BLaER1 treated with 17β-estradiol and CSF1 and Interleukin-3, amounts not matched to agents 10 nM and 100 nM (cell line): ENCODE measurements around the gene CDY1B.
"Not testable (repeated sequence)": the region's sequence is repeated elsewhere in the genome, so short reads cannot be mapped to it uniquely, and the experiment has no call there.

Experiments used
- H3K27ac ChIP-seq, 11 experiments: shearing (Covaris generic); formaldehyde crosslinking; 2 replicates each; pipeline ENCODE4 v1.8.1; 2022
- H3K27me3 ChIP-seq, 11 experiments: shearing (Covaris generic); formaldehyde crosslinking; 2 replicates each; pipeline ENCODE4 v1.8.1; 2022
- H3K36me3 ChIP-seq, 11 experiments: shearing (Covaris generic); formaldehyde crosslinking; 2 replicates each; pipeline ENCODE4 v1.8.1; 2022
- H3K4me1 ChIP-seq, 10 experiments: shearing (Covaris generic); formaldehyde crosslinking; 2 replicates each; pipeline ENCODE4 v1.8.1; 2022
- H3K4me2 ChIP-seq, 11 experiments: shearing (Covaris generic); formaldehyde crosslinking; 2 replicates each; pipeline ENCODE4 v1.8.1; 2022
- H3K4me3 ChIP-seq, 10 experiments: shearing (Covaris generic); formaldehyde crosslinking; 2 replicates each; pipeline ENCODE4 v1.8.1; 2022
- H3K9ac ChIP-seq, 11 experiments: shearing (Covaris generic); formaldehyde crosslinking; 2 replicates each; pipeline ENCODE4 v1.8.1; 2022
- H3K9me3 ChIP-seq, 11 experiments: shearing (Covaris generic); formaldehyde crosslinking; replicated peaks in 1 of 11; 2 replicates each; pipeline ENCODE4 v1.8.1; 2022
- H4K20me1 ChIP-seq, 11 experiments: shearing (Covaris generic); formaldehyde crosslinking; 2 replicates each; pipeline ENCODE4 v1.8.1; 2022

The CDY1B gene, protein sequence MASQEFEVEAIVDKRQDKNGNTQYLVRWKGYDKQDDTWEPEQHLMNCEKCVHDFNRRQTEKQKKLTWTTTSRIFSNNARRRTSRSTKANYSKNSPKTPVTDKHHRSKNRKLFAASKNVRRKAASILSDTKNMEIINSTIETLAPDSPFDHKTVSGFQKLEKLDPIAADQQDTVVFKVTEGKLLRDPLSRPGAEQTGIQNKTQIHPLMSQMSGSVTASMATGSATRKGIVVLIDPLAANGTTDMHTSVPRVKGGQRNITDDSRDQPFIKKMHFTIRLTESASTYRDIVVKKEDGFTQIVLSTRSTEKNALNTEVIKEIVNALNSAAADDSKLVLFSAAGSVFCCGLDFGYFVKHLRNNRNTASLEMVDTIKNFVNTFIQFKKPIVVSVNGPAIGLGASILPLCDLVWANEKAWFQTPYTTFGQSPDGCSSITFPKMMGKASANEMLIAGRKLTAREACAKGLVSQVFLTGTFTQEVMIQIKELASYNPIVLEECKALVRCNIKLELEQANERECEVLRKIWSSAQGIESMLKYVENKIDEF

DNA sequence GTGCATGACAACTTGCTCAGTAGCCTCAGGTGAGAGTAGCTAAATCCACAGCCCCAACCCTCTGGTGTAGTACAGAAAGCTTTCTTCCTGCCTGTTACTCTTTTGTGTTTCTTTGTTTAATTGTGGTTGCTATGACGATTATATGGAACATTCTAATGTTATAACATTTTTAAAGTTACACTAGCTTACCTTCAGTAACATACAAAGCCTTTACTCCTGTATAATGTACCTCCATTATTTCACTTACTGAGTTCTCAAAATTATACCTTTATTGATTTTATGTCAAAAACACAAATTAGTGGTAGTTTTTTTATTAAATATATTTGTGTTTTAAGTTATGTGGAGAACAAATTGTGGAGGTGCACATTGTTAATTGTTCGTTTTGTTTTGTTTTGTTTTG is at the start of gene CDY1B:
Gene CDY1B (minus strand): TSS at position 101 of the 400 bp plus-strand sequence. CDS start 331 bp downstream, outside the sequence.
- H3K4me2 ChIP-seq, H3K36me3 ChIP-seq: not testable (repeated sequence)

DNA sequence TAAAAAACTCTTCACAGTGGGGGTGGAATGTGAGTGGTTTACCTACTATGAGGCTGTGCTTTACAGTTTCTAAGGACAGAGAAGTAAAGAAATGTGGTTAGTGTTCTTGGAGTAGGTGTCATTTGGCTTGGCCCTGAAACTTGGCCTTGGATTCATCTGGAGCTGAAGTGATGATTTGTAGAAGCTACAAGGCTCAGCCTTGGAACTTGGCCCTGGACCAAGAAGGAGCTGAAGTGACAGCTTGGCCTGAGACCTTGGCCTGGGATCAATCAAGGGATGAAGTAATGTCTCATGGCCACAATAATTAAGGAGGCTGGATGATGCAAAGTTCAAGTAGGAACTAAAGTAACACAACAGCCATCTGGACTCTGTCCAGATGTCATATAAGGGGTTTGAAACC is 1.7 kb upstream of the CDY1B start:
- H3K9me3 ChIP-seq, H3K36me3 ChIP-seq, H4K20me1 ChIP-seq, H3K4me2 ChIP-seq, H3K9ac ChIP-seq, H3K27ac ChIP-seq, H3K4me1 ChIP-seq, H3K4me3 ChIP-seq, H3K27me3 ChIP-seq: not testable (repeated sequence)

More for the DNA sequence above, at the start of gene CDY1B:
- not testable (repeated sequence) for H3K27me3 ChIP-seq, H3K4me3 ChIP-seq, H3K9ac ChIP-seq, H3K27ac ChIP-seq, H4K20me1 ChIP-seq, H3K9me3 ChIP-seq, H3K4me1 ChIP-seq

DNA sequence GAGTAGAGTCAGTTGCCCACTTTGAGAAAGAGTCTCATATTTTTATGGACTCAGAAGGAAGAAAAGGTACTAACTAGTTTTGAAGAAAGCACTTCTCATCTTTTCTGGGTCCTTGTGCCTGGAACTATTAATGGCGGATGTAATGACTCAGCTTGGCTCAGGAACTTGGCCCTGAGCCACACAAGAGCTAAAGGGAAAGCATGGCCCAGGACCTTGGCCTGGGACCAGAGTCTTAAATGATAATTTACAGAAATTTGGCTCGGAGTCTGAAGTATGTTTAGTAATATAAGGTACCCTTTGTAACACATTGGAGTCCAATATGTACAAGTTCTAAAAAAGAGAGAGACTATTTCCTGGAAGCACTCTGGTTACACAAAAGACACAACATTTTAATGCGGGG is 4.6 kb downstream of the CDY1B start:
- not testable (repeated sequence) for H3K9ac ChIP-seq, H3K4me3 ChIP-seq, H3K4me1 ChIP-seq, H3K9me3 ChIP-seq, H3K36me3 ChIP-seq, H3K27ac ChIP-seq, H3K27me3 ChIP-seq, H4K20me1 ChIP-seq, H3K4me2 ChIP-seq

DNA sequence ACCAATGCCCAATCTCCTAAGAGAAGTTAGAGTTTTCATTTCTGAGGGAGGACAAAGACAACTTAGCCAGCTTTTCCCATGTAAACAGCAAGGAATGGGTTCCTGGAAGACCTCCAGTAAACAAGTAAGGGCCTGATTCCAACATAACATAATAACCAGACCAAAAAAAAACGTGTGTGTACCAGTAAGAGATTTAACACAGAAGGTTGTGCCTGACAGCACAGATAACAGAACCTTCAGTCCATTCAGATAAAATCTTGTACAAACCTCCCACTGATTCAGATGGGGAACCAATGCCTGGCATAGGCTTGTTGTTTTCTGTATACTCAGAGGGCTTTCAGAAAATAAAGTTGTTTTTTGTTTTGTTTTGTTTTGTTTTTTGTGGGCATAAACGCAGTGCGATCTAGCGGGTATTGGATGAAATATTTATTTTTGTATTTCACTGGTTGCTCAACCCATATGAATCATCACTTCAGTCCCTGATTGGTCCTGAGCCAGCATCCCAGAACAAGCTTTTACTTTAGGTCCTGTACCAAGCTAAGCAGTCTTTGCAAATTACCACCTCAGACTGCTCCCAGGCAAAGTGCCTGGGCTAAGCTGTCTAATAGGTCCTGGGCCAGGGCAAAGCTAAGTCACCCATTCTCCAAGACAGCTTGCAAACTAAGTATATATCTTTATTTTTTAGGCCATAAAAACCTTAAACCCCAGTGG is 8.7 kb downstream of the CDY1B start:
- not testable (repeated sequence) for H3K36me3 ChIP-seq, H3K9me3 ChIP-seq, H3K27ac ChIP-seq, H3K4me2 ChIP-seq, H4K20me1 ChIP-seq, H3K4me1 ChIP-seq, H3K9ac ChIP-seq, H3K4me3 ChIP-seq, H3K27me3 ChIP-seq

DNA sequence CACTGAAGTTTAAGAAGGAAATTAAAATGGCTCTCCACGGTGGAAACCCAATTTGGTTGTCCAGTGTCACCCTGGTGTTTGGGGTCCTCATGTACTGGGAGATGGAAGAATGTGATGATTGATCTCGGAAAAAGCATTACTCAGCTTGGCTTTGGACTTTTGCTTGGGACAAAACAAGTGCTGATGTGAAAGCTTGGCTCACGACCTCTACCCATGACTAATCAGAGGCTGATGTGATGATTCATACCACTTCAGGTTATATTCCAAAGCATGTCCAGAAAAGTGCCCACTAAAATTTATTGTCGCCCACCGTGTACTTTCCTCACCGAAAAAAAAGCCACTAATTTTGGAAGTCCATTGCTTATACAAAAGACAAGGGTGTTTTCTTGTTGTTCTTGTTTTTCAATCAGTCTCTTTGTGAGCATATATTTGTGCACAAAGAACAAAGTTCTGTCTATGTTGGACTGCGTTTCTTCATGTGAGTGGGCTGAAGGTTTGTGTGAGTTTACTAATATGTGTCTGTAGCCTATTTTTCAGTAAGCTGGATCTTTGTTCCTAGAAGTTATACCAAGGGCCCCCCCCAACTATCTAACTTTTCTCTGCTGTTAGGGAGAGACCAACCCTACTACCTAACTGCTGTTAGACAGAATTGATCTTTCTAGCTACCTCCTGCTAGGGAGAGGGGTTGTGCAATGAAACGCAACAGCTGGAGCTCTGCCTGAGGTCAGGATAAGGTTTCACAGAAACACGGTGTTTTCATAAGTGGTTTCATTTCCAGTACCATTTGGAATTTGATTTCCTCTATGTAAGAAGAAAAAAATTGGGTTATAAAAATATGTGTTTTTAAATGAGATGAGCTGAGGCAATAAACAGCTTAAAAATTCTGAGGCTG is 21.4 kb downstream of the CDY1B start:
- H3K36me3 ChIP-seq, H3K9ac ChIP-seq, H3K4me1 ChIP-seq, H3K27ac ChIP-seq, H3K27me3 ChIP-seq, H3K4me3 ChIP-seq, H4K20me1 ChIP-seq, H3K9me3 ChIP-seq, H3K4me2 ChIP-seq: not testable (repeated sequence)
